GM23248 (cell line): ENCODE results near the gene RXRA. TPM values are rescaled to one million over a fixed set of nuclear protein-coding genes. Genes with fewer than 3 reads are reported as not detected.

Experiments
- DNase-seq: peaks from one replicate; pipeline ENCODE4 v3.0.0-alpha.2; 2015
- H2AFZ ChIP-seq: fragments of 200-600 bp; sonication (generic); 2 replicates; pipeline ENCODE4 v1.6.1; 2016; ENCODE audit warnings: antibody characterized with exemption
- H3F3A ChIP-seq: fragments of 200-600 bp; sonication (generic); 2 replicates; pipeline ENCODE4 v1.6.1; 2016; ENCODE audit warnings: mild to moderate bottlenecking, antibody characterized with exemption, mixed run types; ENCODE audit not compliant: insufficient read depth
- H3K27ac ChIP-seq: fragments of 200-600 bp; sonication (generic); 2 replicates; pipeline ENCODE4 v1.5.1; 2016; ENCODE audit warnings: mild to moderate bottlenecking
- H3K27me3 ChIP-seq: fragments of 200-600 bp; sonication (generic); replicated peaks from 2 replicates; pipeline ENCODE4 v1.6.1; 2016; ENCODE audit warnings: mild to moderate bottlenecking; ENCODE audit not compliant: insufficient read depth
- H3K36me3 ChIP-seq: fragments of 200-600 bp; sonication (generic); 2 replicates; pipeline ENCODE4 v1.6.1; 2016; ENCODE audit warnings: low read depth, mild to moderate bottlenecking
- H3K4me1 ChIP-seq: fragments of 200-600 bp; sonication (generic); 2 replicates; pipeline ENCODE4 v1.6.1; 2016; ENCODE audit warnings: mild to moderate bottlenecking; ENCODE audit not compliant: insufficient read depth
- H3K4me2 ChIP-seq: fragments of 200-600 bp; sonication (generic); one replicate; pipeline ENCODE4 v1.6.1; 2016; ENCODE audit warnings: mild to moderate bottlenecking; ENCODE audit not compliant: unreplicated experiment
- H3K4me3 ChIP-seq: fragments of 200-600 bp; sonication (generic); 2 replicates; pipeline ENCODE4 v1.5.1; 2016; ENCODE audit warnings: mild to moderate bottlenecking
- H3K79me2 ChIP-seq: fragments of 200-600 bp; sonication (generic); 2 replicates; pipeline ENCODE4 v1.6.1; 2016; ENCODE audit warnings: mild to moderate bottlenecking; ENCODE audit not compliant: insufficient read depth
- H3K9ac ChIP-seq: fragments of 200-600 bp; sonication (generic); 2 replicates; pipeline ENCODE4 v1.6.1; 2016; ENCODE audit warnings: mild to moderate bottlenecking
- H3K9me2 ChIP-seq: fragments of 200-600 bp; sonication (generic); 2 replicates; pipeline ENCODE4 v1.6.1; 2016; ENCODE audit warnings: mixed run types, mild to moderate bottlenecking, moderate library complexity; ENCODE audit not compliant: insufficient read depth
- H3K9me3 ChIP-seq: fragments of 200-600 bp; sonication (generic); one replicate; pipeline ENCODE4 v1.6.1; 2017; ENCODE audit warnings: low read depth
- H4K20me1 ChIP-seq: fragments of 200-600 bp; sonication (generic); 2 replicates; pipeline ENCODE4 v1.6.0; 2016; ENCODE audit not compliant: insufficient read depth
- EZH2 ChIP-seq: fragments of 200-600 bp; sonication (generic); IDR thresholded peaks from 2 replicates; pipeline ENCODE4 v1.6.1; 2018; ENCODE audit warnings: antibody characterized with exemption, mild to moderate bottlenecking; ENCODE audit not compliant: insufficient read depth, poor library complexity, severe bottlenecking
- EZH2phosphoT487 ChIP-seq: fragments of 200-600 bp; sonication (generic); IDR thresholded peaks from 2 replicates; pipeline ENCODE4 v1.6.1; 2018; ENCODE audit warnings: antibody characterized with exemption, moderate library complexity, mild to moderate bottlenecking, low read depth; ENCODE audit not compliant: insufficient read depth
- WGBS, 2 experiments: methylation state at CpG; one replicate each; pipeline ENCODE4 v1.1.6; 2015 to 2017; ENCODE audit warnings: low lambda C conversion rate in 2 of 2, low coverage in 1 of 2; ENCODE audit errors: missing lambda C conversion rate in 2 of 2; 5-methylcytosine and 5-hydroxymethylcytosine counted together
- in situ Hi-C: fragments of 300-500 bp; cut with MboI; formaldehyde crosslinking; loops from 2 replicates; pipeline ENCODE4 v1.15.0; 2020
- polyA plus RNA-seq: library from polyadenylated mRNA; unstranded; fragments of >200 nt; fragmentation: Nextera tagmentation; extraction: Ambion mirVana; gene quantifications from 2 replicates; pipeline ENCODE4 v1.2.1, GENCODE V29; 2016
- total RNA-seq: library from RNA; depleted of rRNA; stranded (reverse); fragments of >200 nt; shearing (Covaris generic); gene quantifications from 2 replicates; pipeline ENCODE4 v1.2.3, GENCODE V29; 2014

Gene RXRA
- total and polyA plus RNA-seq, 2 experiments from 2014 or later, result 3.9 to 34.8 TPM

DNA sequence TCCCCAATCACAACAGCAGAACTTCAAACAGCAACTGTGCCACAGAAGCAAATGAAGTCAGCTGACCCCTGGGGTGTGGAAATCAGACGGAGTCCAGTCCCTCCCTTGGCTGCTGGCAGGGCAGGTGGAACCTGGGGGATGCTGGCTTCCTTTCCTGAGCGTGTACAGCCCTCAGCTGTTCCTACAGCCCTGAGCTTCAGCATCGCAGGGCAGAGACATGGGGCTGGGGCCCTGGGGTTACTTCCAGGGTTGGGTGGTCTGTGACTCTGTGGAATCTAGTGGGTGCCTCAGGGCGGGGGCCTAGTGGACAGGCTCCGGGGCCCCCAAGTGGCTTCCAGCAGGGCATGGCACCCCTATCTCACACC lies 7.3 kb upstream of the RXRA start:
- H3K9me3 ChIP-seq, result no peaks in the 10 kb centered on the region
- H3F3A ChIP-seq, result peaks cover 26% of the 10 kb centered on the region
- H3K4me1 ChIP-seq, result peaks cover 33% of the 10 kb centered on the region
- 93 to 94% methylated on average over 5 of the region's 5 CpGs for WGBS, 2 experiments
- DNase-seq, result no peak
- H3K9me2 ChIP-seq, result no peaks in the 10 kb centered on the region
- no peak overlapping the region for H3K4me3 ChIP-seq
- no peak overlapping the region; the same call in 1 of the 2 replicates for H3K9ac ChIP-seq
- no peaks in the 10 kb centered on the region for H3K27me3 ChIP-seq
- H4K20me1 ChIP-seq, result no peaks in the 10 kb centered on the region
- TF ChIP-seq EZH2phosphoT487 (no peak), EZH2 (no peak)
- no peak overlapping the region for H2AFZ ChIP-seq
- no peaks in the 10 kb centered on the region for H3K36me3 ChIP-seq
- no peaks in the 10 kb centered on the region for H3K79me2 ChIP-seq
- H3K27ac ChIP-seq, result peak overlapping the region; percentile 68; the same call in 1 of the 2 replicates
- H3K4me2 ChIP-seq, result peak overlapping the region; percentile 53
- in situ Hi-C loops, result no loop called here

DNA sequence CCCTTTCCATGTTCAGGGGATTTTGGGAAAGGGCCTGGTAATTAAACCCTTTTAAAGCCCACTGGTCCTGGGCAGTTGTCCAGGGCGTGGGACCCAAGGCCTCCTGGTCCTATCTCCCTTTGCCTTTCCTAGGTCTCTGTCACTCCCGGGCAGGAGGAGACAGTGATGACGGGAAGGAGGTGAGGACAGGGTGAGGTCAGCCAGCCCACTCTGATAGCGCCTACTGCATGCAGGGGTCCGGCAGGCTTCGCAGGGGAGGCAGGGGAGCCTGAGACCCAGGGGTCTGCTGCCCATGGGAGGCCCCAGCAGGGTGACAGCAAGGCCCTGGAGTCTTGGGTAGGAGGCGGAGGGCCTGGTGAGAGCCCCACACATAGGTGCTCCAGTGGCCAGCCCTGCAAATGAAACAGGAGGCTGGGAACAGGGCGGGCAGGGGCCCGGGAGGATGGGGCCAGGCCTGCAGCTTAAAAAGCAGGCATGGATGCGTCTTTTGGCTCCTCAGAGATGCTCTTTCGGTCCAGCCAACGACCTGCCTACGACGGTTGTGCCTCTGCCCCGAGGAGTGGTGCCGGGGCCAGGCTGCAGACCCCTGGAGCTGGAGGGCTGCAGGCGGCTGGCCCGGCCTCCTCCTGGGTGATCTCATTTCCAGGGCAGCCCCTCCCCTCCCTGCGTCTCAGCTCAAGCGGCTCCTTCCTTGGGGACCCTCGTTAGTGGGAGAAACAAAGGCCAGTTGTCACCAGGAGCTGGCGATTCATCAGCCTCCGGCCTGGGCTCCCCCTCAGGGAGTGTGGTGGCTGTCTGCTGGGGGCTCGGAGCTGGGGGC lies 6.7 kb upstream of the RXRA start:
- no peak for DNase-seq
- no peaks in the 10 kb centered on the region for H3K36me3 ChIP-seq
- TF ChIP-seq EZH2, result no peak
- no peak for TF ChIP-seq EZH2phosphoT487
- H2AFZ ChIP-seq, result no peak overlapping the region
- H3K9me3 ChIP-seq, result no peaks in the 10 kb centered on the region
- H3K79me2 ChIP-seq, result no peaks in the 10 kb centered on the region
- H4K20me1 ChIP-seq, result no peaks in the 10 kb centered on the region
- H3K9me2 ChIP-seq, result no peaks in the 10 kb centered on the region
- 92 to 95% methylated on average over 20 to 24 of the region's 24 CpGs for WGBS, 2 experiments
- no peak overlapping the region for H3K4me3 ChIP-seq
- in situ Hi-C loops, result no loop called here
- H3K27ac ChIP-seq, result no peak overlapping the region
- H3K9ac ChIP-seq, result no peak overlapping the region
- peak overlapping the region; percentile 53 for H3K4me2 ChIP-seq
- H3F3A ChIP-seq, result peaks cover 28% of the 10 kb centered on the region
- H3K4me1 ChIP-seq, result peaks cover 38% of the 10 kb centered on the region
- H3K27me3 ChIP-seq, result no peaks in the 10 kb centered on the region

DNA sequence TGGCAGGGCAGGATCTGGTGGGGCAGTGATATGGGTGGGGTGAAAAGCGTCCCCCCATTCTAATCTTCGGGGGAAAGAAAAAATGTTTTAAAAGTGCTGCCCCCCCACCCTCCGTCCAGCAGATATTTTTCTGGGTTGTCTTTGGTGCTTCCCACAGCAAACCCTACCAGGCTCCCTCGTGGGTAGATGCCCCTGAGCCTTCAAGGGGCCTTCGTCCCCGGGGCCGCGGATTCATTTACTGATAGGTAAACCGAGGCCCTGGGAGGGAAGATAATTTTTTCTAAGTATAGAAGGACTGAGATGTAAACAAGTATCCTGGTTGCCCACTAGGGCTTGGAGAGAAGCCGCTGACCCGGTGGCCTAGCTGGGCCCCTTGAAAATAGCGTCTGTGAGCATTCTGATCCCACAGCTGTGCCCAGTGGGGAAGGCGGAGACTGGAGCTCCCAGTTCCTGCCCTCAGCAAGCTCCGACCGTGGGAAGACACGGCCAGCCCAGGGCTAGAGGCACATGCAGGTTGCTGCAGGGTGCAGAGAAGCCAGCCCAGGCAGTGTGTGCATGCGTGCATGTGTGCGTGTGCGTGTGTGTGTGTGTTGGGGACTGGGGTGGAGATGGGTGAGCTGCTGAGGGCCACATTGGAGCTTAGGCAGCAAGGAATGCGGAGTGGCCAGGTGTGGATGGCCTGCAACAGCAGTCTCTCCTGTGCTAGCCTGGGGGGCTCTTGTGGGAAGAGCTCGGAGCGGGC lies 6.0 kb upstream of the RXRA start:
- Histone ChIP-seq H4K20me1 (no peaks in the 10 kb centered on the region), H3K4me1 (peaks cover 38% of the 10 kb centered on the region), H3K4me2 (no peak overlapping the region), H3K9ac (no peak overlapping the region), H3K9me2 (no peaks in the 10 kb centered on the region), H3F3A (peaks cover 30% of the 10 kb centered on the region), H3K4me3 (no peak overlapping the region), H2AFZ (no peak overlapping the region), H3K27ac (no peak overlapping the region), H3K36me3 (no peaks in the 10 kb centered on the region), H3K9me3 (no peaks in the 10 kb centered on the region), H3K27me3 (no peaks in the 10 kb centered on the region), H3K79me2 (no peaks in the 10 kb centered on the region)
- in situ Hi-C loops, result no loop called here
- WGBS, 2 experiments, result 87 to 91% methylated on average over 22 of the region's 22 CpGs
- no peak for DNase-seq
- TF ChIP-seq EZH2 (no peak), EZH2phosphoT487 (no peak)

DNA sequence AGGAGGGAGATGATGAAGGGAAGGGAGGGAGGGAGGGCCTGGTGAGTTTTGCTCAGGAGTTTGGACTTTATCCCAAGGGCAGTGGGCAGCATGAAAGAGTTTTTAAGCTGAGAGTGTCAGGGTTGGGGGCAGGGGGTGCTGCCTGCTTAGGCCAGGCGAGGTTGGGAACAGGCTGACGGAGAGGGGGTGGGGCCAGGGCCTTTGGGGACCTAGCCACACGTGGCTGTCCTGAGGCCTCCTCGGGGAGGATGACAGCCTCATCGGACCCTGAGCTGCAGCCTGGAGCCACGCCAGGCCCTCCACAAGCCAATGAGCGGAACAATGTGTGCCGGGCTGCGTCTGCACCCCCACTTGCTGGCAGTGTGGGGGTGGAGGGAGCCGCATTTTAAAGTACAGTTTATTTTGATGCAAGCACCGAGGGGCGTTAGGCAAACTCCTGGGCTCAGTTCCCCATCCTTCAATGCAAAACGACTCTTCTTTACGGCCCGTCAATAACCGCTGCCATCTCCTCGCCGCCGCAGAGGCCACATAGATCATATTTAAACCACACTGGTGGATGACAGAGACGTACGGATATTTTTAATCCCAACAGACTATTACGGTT lies 5.3 kb upstream of the RXRA start:
- in situ Hi-C loops, result no loop called here
- Histone ChIP-seq H3K27ac (no peak overlapping the region), H3K27me3 (no peaks in the 10 kb centered on the region), H3K4me2 (no peak overlapping the region), H4K20me1 (no peaks in the 10 kb centered on the region), H3K4me1 (peaks cover 38% of the 10 kb centered on the region), H3K9me3 (no peaks in the 10 kb centered on the region), H3K9ac (no peak overlapping the region), H2AFZ (no peak overlapping the region), H3K9me2 (no peaks in the 10 kb centered on the region), H3K36me3 (no peaks in the 10 kb centered on the region), H3K79me2 (no peaks in the 10 kb centered on the region), H3K4me3 (no peak overlapping the region), H3F3A (peaks cover 30% of the 10 kb centered on the region)
- no peak for TF ChIP-seq EZH2phosphoT487
- no peak for TF ChIP-seq EZH2
- 83 to 86% methylated on average over 22 of the region's 22 CpGs for WGBS, 2 experiments
- no peak for DNase-seq
